HepG2 (cell line): ENCODE results near the gene UCKL1. TPM values are rescaled to one million over a fixed set of nuclear protein-coding genes. Genes with fewer than 3 reads are reported as not detected.

Experiments
- ELF1 ChIP-seq: sonication (generic); formaldehyde crosslinking; IDR thresholded peaks from 2 replicates; pipeline ENCODE4 v1.4.0; 2020; ENCODE audit warnings: missing genetic modification reagents
- HDAC1 ChIP-seq: sonication (generic); formaldehyde crosslinking; IDR thresholded peaks from 2 replicates; pipeline ENCODE4 v1.5.1; 2020; ENCODE audit warnings: mild to moderate bottlenecking, missing genetic modification reagents
- MAFF ChIP-seq: IDR thresholded peaks from 2 replicates; pipeline ENCODE4 v1.6.1; 2011; ENCODE audit warnings: low read depth, low read length, improper control_type of control experiment
- MAX ChIP-seq: IDR thresholded peaks from 2 replicates; pipeline ENCODE4 v1.6.1; 2012; ENCODE audit warnings: inconsistent platforms
- MEIS1 ChIP-seq: sonication (generic); formaldehyde crosslinking; IDR thresholded peaks from 2 replicates; pipeline ENCODE4 v1.9.0; 2021; ENCODE audit warnings: mild to moderate bottlenecking, missing genetic modification reagents, moderate library complexity, borderline replicate concordance
- MIXL1 ChIP-seq: IDR thresholded peaks from 2 replicates; pipeline ENCODE4 v1.6.1; 2016
- SMAD1 ChIP-seq: sonication (generic); formaldehyde crosslinking; IDR thresholded peaks from 2 replicates; pipeline ENCODE4 v1.4.0; 2020; ENCODE audit warnings: missing genetic modification reagents, low read depth, mild to moderate bottlenecking, borderline replicate concordance
- SOX13 ChIP-seq, 3 experiments: fragments of 450-650 bp in 1 of 3; sonication (generic) in 1 of 3; formaldehyde crosslinking in 1 of 3; IDR thresholded peaks in 2 of 3; conservative IDR thresholded peaks in 1 of 3; 2 replicates each; pipeline versions ENCODE4 v1.5.0 to v1.6.1; 2016 to 2020; ENCODE audit warnings: antibody characterized with exemption in 1 of 3, mild to moderate bottlenecking in 1 of 3, missing compliant biosample characterization in 1 of 3, missing genetic modification reagents in 1 of 3, moderate library complexity in 1 of 3
- ZKSCAN5 ChIP-seq: sonication (generic); formaldehyde crosslinking; IDR thresholded peaks from 2 replicates; pipeline ENCODE4 v1.5.1; 2020; ENCODE audit warnings: mild to moderate bottlenecking, missing genetic modification reagents
- ZNF224 ChIP-seq: sonication (generic); formaldehyde crosslinking; IDR thresholded peaks from 2 replicates; pipeline ENCODE4 v1.5.0; 2020; ENCODE audit warnings: mild to moderate bottlenecking, missing genetic modification reagents
- ZNF510 ChIP-seq: sonication (generic); formaldehyde crosslinking; IDR thresholded peaks from 2 replicates; pipeline ENCODE4 v1.4.0; 2020; ENCODE audit warnings: low read depth, mild to moderate bottlenecking, missing genetic modification reagents
- ZNF710 ChIP-seq: sonication (generic); formaldehyde crosslinking; IDR thresholded peaks from 2 replicates; pipeline ENCODE4 v1.5.0; 2020; ENCODE audit warnings: mild to moderate bottlenecking, missing genetic modification reagents, borderline replicate concordance
- ZNF720 ChIP-seq: sonication (generic); formaldehyde crosslinking; IDR thresholded peaks from 2 replicates; pipeline ENCODE4 v1.4.0; 2020; ENCODE audit warnings: missing genetic modification reagents
- ZNF747 ChIP-seq: sonication (generic); formaldehyde crosslinking; IDR thresholded peaks from 2 replicates; pipeline ENCODE4 v1.8.1; 2023; ENCODE audit warnings: missing genetic modification reagents, mild to moderate bottlenecking, borderline replicate concordance
- polyA plus RNA-seq, 8 experiments: library from polyadenylated mRNA; depleted of rRNA in 3 of 8; stranded (reverse) in 7 of 8; unstranded in 1 of 8; fragments of >200 nt; fragmentation: Illumina TruSeq in 4 of 8; extraction: Trizol in 4 of 8; gene quantifications; 2 replicates each; pipeline versions ENCODE4 v1.2.1 to v1.2.3, GENCODE V29; 2011 to 2016; ENCODE audit warnings: low read depth in 4 of 8, missing spikeins in 1 of 8, mixed read lengths in 1 of 8; ENCODE audit not compliant: insufficient read depth in 1 of 8
- total RNA-seq, 5 experiments: library from RNA; depleted of rRNA; stranded (reverse); fragments of >200 nt; fragmentation: Illumina TruSeq; extraction: Trizol; gene quantifications; 2 replicates each; pipeline ENCODE4 v1.2.3, GENCODE V29; 2016; ENCODE audit warnings: low read depth in 1 of 5
- TF ChIP-seq, protein P1 (sequence below): sonication (generic); formaldehyde crosslinking; IDR thresholded peaks from 2 replicates; pipeline ENCODE4 v1.9.0; 2021; ENCODE audit warnings: missing genetic modification reagents, borderline replicate concordance
- TF ChIP-seq, protein P2 (sequence below): fragments of 450-650 bp; IDR thresholded peaks from 2 replicates; pipeline ENCODE4 v1.6.1; 2016
- TF ChIP-seq, protein P3 (sequence below): sonication (generic); formaldehyde crosslinking; IDR thresholded peaks from 2 replicates; pipeline ENCODE4 v1.5.0; 2020; ENCODE audit warnings: mild to moderate bottlenecking, missing genetic modification reagents, borderline replicate concordance

The UCKL1 gene
- total and polyA plus RNA-seq, 2 of the 13 experiments (the other 11 are each of a cell fraction or from before 2014, with no cell fraction given) = 50.2 to 126 TPM

- TF ChIP-seq, protein P1, sequence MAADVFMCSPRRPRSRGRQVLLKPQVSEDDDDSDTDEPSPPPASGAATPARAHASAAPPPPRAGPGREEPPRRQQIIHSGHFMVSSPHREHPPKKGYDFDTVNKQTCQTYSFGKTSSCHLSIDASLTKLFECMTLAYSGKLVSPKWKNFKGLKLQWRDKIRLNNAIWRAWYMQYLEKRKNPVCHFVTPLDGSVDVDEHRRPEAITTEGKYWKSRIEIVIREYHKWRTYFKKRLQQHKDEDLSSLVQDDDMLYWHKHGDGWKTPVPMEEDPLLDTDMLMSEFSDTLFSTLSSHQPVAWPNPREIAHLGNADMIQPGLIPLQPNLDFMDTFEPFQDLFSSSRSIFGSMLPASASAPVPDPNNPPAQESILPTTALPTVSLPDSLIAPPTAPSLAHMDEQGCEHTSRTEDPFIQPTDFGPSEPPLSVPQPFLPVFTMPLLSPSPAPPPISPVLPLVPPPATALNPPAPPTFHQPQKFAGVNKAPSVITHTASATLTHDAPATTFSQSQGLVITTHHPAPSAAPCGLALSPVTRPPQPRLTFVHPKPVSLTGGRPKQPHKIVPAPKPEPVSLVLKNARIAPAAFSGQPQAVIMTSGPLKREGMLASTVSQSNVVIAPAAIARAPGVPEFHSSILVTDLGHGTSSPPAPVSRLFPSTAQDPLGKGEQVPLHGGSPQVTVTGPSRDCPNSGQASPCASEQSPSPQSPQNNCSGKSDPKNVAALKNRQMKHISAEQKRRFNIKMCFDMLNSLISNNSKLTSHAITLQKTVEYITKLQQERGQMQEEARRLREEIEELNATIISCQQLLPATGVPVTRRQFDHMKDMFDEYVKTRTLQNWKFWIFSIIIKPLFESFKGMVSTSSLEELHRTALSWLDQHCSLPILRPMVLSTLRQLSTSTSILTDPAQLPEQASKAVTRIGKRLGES (CRISPR knock-in tag) = 0 out of 2 replicates have a peak, but pooled peaks have one; percentile 42
- TF ChIP-seq MAFF (no peak), MAX (peak; percentile 56), ELF1 (peak; percentile 65; the same call in 1 of the 2 replicates), MEIS1 (CRISPR knock-in tag) (no peak; the same call in 1 of the 2 replicates), ZKSCAN5 (CRISPR knock-in tag) (no peak; the same call in 1 of the 2 replicates), ZNF510 (CRISPR knock-in tag) (0 out of 2 replicates have a peak, but pooled peaks have one; percentile 7), HDAC1 (CRISPR knock-in tag) (peak; percentile 44; the same call in 1 of the 2 replicates), SMAD1 (CRISPR knock-in tag) (peak; percentile 56; the same call in 1 of the 2 replicates), ZNF747 (CRISPR knock-in tag) (no peak), ZNF224 (CRISPR knock-in tag) (no peak), ZNF710 (peak; percentile 80), ZNF720 (CRISPR knock-in tag) (no peak; the same call in 1 of the 2 replicates), SOX13 (IDR thresholded peaks at IDR 0.05) (0 out of 2 replicates have a peak, but pooled peaks have one; percentile 2), SOX13 (CRISPR knock-in tag; conservative IDR thresholded peaks at IDR 0.05 in 1 of 2, IDR thresholded peaks at IDR 0.05 in 1 of 2) (peak in 1 of 2 experiments; percentile 17; a peak in 1 of 4 replicates), MIXL1 (CRISPR knock-in tag) (peak; percentile 82)
- TF ChIP-seq, protein P2, sequence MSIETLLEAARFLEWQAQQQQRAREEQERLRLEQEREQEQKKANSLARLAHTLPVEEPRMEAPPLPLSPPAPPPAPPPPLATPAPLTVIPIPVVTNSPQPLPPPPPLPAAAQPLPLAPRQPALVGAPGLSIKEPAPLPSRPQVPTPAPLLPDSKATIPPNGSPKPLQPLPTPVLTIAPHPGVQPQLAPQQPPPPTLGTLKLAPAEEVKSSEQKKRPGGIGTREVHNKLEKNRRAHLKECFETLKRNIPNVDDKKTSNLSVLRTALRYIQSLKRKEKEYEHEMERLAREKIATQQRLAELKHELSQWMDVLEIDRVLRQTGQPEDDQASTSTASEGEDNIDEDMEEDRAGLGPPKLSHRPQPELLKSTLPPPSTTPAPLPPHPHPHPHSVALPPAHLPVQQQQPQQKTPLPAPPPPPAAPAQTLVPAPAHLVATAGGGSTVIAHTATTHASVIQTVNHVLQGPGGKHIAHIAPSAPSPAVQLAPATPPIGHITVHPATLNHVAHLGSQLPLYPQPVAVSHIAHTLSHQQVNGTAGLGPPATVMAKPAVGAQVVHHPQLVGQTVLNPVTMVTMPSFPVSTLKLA = no peak
- TF ChIP-seq, protein P3, sequence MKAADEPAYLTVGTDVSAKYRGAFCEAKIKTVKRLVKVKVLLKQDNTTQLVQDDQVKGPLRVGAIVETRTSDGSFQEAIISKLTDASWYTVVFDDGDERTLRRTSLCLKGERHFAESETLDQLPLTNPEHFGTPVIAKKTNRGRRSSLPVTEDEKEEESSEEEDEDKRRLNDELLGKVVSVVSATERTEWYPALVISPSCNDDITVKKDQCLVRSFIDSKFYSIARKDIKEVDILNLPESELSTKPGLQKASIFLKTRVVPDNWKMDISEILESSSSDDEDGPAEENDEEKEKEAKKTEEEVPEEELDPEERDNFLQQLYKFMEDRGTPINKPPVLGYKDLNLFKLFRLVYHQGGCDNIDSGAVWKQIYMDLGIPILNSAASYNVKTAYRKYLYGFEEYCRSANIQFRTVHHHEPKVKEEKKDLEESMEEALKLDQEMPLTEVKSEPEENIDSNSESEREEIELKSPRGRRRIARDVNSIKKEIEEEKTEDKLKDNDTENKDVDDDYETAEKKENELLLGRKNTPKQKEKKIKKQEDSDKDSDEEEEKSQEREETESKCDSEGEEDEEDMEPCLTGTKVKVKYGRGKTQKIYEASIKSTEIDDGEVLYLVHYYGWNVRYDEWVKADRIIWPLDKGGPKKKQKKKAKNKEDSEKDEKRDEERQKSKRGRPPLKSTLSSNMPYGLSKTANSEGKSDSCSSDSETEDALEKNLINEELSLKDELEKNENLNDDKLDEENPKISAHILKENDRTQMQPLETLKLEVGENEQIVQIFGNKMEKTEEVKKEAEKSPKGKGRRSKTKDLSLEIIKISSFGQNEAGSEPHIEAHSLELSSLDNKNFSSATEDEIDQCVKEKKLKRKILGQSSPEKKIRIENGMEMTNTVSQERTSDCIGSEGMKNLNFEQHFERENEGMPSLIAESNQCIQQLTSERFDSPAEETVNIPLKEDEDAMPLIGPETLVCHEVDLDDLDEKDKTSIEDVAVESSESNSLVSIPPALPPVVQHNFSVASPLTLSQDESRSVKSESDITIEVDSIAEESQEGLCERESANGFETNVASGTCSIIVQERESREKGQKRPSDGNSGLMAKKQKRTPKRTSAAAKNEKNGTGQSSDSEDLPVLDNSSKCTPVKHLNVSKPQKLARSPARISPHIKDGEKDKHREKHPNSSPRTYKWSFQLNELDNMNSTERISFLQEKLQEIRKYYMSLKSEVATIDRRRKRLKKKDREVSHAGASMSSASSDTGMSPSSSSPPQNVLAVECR (CRISPR knock-in tag) = no peak; the same call in 1 of the 2 replicates
Measured at GRCh38 chr20:63957004-63957689, 931 bp upstream of the UCKL1 start (continued).
